Transverse colon (tissue), 4 donors: ENCODE data around the gene LMAN1. TPM values are rescaled to one million over a fixed set of nuclear protein-coding genes. Genes with fewer than 3 reads are reported as not detected.

Experiments
- DNase-seq: peaks from one replicate; pipeline ENCODE4 v3.0.0-alpha.2; 2019
- H3K27ac ChIP-seq, 4 donors: fragments of 200-600 bp; sonication (generic); 2 replicates each; pipeline ENCODE4 v1.5.1; 2016 to 2018; ENCODE audit warnings: inconsistent platforms in 4 of 4
- H3K27me3 ChIP-seq: fragments of 200-600 bp; sonication (generic); 2 replicates; pipeline ENCODE4 v1.5.1; 2017; ENCODE audit warnings: inconsistent platforms
- H3K36me3 ChIP-seq, 4 donors: fragments of 200-600 bp; sonication (generic); 2 replicates each; pipeline ENCODE4 v1.5.1; 2017 to 2019; ENCODE audit warnings: inconsistent platforms in 4 of 4
- H3K4me1 ChIP-seq, 4 donors: fragments of 200-600 bp; sonication (generic); 2 replicates each; pipeline ENCODE4 v1.5.1; 2017 to 2020; ENCODE audit warnings: inconsistent platforms in 4 of 4
- H3K4me3 ChIP-seq, 4 donors: fragments of 200-600 bp; sonication (generic); 1 replicate in 1 of 4; 2 replicates in 3 of 4; pipeline versions ENCODE4 v1.5.1 to v1.6.1; 2017 to 2019; ENCODE audit warnings: inconsistent platforms in 4 of 4
- H3K9me3 ChIP-seq, 2 donors: fragments of 200-600 bp; sonication (generic); 2 replicates each; pipeline ENCODE4 v1.5.1; 2017 to 2019; ENCODE audit warnings: inconsistent platforms in 2 of 2
- CTCF ChIP-seq, 5 experiments: fragments of 200-600 bp in 3 of 5; fragments of 450-650 bp in 2 of 5; sonication (generic) in 3 of 5; IDR thresholded peaks; 1 replicate in 2 of 5; 2 replicates in 3 of 5; pipeline ENCODE4 v1.5.1; 2016 to 2017; ENCODE audit warnings: antibody characterized with exemption in 5 of 5, inconsistent platforms in 3 of 5, mild to moderate bottlenecking in 2 of 5, moderate library complexity in 1 of 5
- EP300 ChIP-seq: sonication (generic); formaldehyde crosslinking; IDR thresholded peaks from one replicate; pipeline ENCODE4 v1.6.1; 2017; ENCODE audit warnings: antibody characterized with exemption, low read depth
- POLR2A ChIP-seq: fragments of 450-650 bp; IDR thresholded peaks from one replicate; pipeline ENCODE4 v1.6.1; 2016; ENCODE audit warnings: antibody characterized with exemption, mild to moderate bottlenecking, moderate library complexity
- POLR2AphosphoS5 ChIP-seq, 3 donors: sonication (generic); formaldehyde crosslinking; IDR thresholded peaks; one replicate each; pipeline ENCODE4 v1.6.1; 2016; ENCODE audit warnings: antibody characterized with exemption in 3 of 3
- WGBS, 2 donors: methylation state at CpG; one replicate each; pipeline ENCODE4 v1.1.5; 2018; ENCODE audit warnings: low coverage in 1 of 2; 5-methylcytosine and 5-hydroxymethylcytosine counted together
- in situ Hi-C, 4 donors: fragments of 200-750 bp; cut with MboI; loops; one replicate each; pipeline versions ENCODE4 v1.15.0 to v1.15.1; 2017; ENCODE audit warnings: low sequenced_read_pairs in 3 of 4, low pct_ligation_motif_present in 1 of 4, low pct_unique_long_range_greater_than_20kb in 1 of 4
- intact Hi-C: fragments of 100-400 bp; cut with DNase I; formaldehyde crosslinking; loops from one replicate; pipeline ENCODE4 v1.15.1; 2023; ENCODE audit warnings: low total_unique reads
- total RNA-seq, 4 donors: library from RNA; depleted of rRNA; stranded (reverse); fragments of >200 nt; gene quantifications; one replicate each; pipeline ENCODE4 v1.1.0, GENCODE V29; 2016

Gene LMAN1
- total RNA-seq, 4 donors from 2014 or later, result 27.1 to 80.8 (median 49.0) TPM

- Histone ChIP-seq H3K4me3 (no peak overlapping the region), H3K36me3 (no peaks in the 10 kb centered on the region), H3K9me3 (no peaks in the 10 kb centered on the region), H3K4me1 (no peaks in the 10 kb centered on the region), H3K27me3 (no peaks in the 10 kb centered on the region), H3K27ac (no peak overlapping the region)
- WGBS, 2 donors, result 51 to 74% methylated on average over 4 to 7 of the region's 7 CpGs
- in situ Hi-C loops, result no loop called here
- no peak for DNase-seq
- intact Hi-C loops, result no loop called here
- no peak for TF ChIP-seq CTCF (IDR thresholded peaks at IDR 0.05)
Measured at GRCh38 chr18:59376351-59376935, 17.4 kb upstream of the LMAN1 start.

- DNase-seq, result no peak
- WGBS, 2 donors, result 47 to 58% methylated on average over 2 to 3 of the region's 3 CpGs
- TF ChIP-seq EP300 (no peak), POLR2A (no peak), CTCF (IDR thresholded peaks at IDR 0.05) (no peak), POLR2AphosphoS5 (IDR thresholded peaks at IDR 0.05) (no peak)
- Histone ChIP-seq H3K4me1 (no peaks in the 10 kb centered on the region), H3K36me3 (no peaks in the 10 kb centered on the region), H3K27me3 (peaks cover 2% of the 10 kb centered on the region), H3K27ac (no peak overlapping the region), H3K9me3 (no peaks in the 10 kb centered on the region), H3K4me3 (no peak overlapping the region)
- in situ Hi-C loops (no loop called here), intact Hi-C loops (no loop called here)
Measured at GRCh38 chr18:59374128-59374527, 15.1 kb upstream of the LMAN1 start.

- WGBS, 2 donors, result 81 to 87% methylated on average over 2 of the region's 2 CpGs
- TF ChIP-seq POLR2A, result no peak
- no peak for TF ChIP-seq CTCF (IDR thresholded peaks at IDR 0.05)
- no peak for TF ChIP-seq EP300
- TF ChIP-seq POLR2AphosphoS5 (IDR thresholded peaks at IDR 0.05), result no peak
- no peaks in the 10 kb centered on the region for H3K36me3 ChIP-seq
- intact Hi-C loops (no loop called here), in situ Hi-C loops (no loop called here)
- DNase-seq, result no peak
- H3K27me3 ChIP-seq, result peaks cover 4% of the 10 kb centered on the region
- no peak overlapping the region for H3K4me3 ChIP-seq
- no peak overlapping the region for H3K27ac ChIP-seq
- no peaks in the 10 kb centered on the region for H3K9me3 ChIP-seq
- H3K4me1 ChIP-seq, result no peaks in the 10 kb centered on the region
Measured at GRCh38 chr18:59372975-59373374, 13.9 kb upstream of the LMAN1 start.

GRCh38 chr18:59360381-59360780 lies 1.3 kb upstream of the LMAN1 start:
- Histone ChIP-seq H3K9me3 (no peaks in the 10 kb centered on the region), H3K4me3 (no peak overlapping the region), H3K4me1 (peaks cover 0 to 31% (median 8%) of the 10 kb centered on the region in 4 donors), H3K27ac (no peak overlapping the region), H3K36me3 (peaks cover 0 to 4% (median 0%) of the 10 kb centered on the region in 4 donors), H3K27me3 (no peaks in the 10 kb centered on the region)
- in situ Hi-C loops, result no loop called here
- WGBS, 2 donors, result 83 to 92% methylated on average over 3 of the region's 3 CpGs
- TF ChIP-seq EP300 (no peak), POLR2A (no peak), CTCF (IDR thresholded peaks at IDR 0.05) (no peak), POLR2AphosphoS5 (IDR thresholded peaks at IDR 0.05) (no peak)
- no peak for DNase-seq
- intact Hi-C loops, result no loop called here
